ENCODE results near the gene SLCO1B1.

SLCO1B1 gene

DNA sequence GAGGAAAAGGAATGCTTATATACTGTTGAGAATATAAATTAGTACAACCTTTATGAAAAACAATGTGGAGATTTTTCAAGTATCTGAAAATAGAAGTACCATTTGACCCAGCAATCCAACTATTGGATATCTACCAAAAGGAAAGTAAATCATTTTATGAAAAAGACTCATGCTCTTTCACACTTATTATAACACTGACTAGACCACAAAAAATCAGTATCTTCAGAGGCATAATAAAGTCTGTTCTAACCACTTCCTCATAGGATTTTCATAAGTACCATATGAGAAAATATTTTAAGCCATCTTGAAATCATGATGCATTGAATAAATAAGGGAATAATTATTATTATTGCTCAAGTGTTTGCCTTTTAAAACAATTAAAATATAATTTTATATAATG is 90.8 kb downstream of the SLCO1B1 start:
- DNase-seq (ENCODE audit: low read depth): no peak

DNA sequence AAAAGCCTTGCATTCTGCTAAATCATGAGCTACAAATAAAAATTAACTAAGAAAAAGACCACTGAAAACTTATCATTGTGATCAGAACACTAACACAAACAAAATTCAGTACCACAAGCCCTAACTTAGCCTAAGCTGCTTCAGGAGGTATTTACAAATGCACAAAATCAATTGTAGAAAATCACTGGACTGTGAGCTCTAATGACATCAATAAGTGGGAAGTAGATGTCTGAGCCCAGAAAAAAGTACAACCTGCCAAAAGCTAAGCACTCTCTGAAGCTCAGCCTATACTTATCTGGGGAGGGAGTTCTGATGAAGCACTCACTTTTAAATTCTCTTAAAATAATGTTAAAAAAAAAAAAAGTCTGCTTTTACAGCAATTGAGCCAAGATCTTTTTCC is 92.9 kb downstream of the SLCO1B1 start:
- DNase-seq (ENCODE audit: low read depth): no peak

DNA sequence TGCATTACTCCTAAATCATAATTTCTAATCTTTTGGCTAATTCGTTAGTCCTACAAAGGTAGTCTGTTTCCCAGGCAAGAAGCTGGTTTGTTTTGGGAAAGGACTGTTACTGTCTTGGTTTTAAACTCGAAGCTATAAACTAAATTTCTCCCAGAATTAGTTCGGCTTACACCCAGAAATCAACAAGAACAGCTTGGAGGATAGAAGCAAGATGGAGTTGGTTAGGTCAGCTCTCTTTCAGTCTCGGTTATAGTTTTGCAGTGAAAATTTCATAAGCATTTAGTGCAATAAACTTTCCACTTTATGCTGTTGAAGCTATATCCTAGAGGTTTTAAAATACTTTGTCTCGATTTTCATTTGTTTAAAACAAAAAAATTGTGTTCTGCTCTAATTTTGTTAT is 103.4 kb downstream of the SLCO1B1 start:
- DNase-seq (ENCODE audit: low read depth): no peak

DNA sequence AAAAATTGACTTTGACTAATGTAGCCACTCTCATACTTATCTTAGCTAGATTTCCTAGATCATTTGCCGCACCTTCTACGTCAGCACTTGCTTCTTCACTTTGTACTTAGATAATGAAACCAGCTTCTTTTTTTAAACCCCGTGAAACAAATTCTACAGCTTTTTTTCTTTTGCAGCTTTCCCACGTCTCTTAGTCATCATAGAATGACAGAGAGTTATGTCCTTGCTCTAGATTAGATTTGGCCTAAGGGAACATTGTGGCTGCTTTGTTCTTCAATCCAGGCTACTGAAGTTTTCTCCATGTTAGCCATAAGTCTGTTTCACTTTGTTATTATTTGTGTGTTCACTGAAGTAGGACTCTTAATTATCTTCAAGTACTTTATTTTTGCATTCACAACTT is 108.9 kb downstream of the SLCO1B1 start:
- DNase-seq (ENCODE audit: low read depth): no peak

DNA sequence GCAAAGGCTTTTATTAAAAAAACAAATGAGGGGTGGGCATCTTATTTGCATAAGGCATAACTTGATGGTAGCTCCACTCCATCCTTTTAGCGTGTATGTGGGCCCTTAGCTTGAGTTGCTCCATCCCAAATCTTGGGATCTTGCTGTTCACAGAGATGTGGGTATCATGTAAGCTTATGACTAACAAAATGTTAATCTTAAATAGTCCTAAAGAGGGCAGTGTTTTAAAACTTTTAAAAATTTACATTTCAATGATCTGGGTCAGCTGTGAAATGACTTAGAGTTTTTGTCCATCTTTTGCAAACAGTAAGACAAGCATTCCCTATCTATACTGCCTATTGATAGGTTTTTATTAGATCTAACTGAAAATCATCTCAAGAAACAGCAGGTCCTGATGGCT is 117.7 kb downstream of the SLCO1B1 start:
- DNase-seq (ENCODE audit: low read depth): no peak

DNA sequence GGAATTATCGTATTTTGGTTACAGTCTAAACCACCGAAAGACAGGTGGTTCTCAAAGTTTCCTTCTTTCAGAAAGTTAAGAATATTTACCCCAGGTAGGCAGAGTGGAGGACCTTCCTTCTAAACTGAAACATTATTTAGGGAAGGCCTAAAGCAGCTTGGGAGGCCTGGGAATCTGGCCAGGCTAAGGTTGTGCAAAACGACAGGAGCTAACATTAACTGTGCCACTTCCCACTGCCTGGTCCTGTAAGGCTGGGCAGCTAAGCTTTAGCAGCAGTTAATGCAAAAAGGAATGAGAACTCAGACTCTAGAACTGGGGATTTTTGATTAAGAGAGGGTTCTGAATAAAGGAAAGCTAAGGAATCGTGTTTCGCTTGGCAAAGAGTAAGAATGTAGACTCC is 121.1 kb downstream of the SLCO1B1 start:
- no peak for DNase-seq (ENCODE audit: low read depth)

DNA sequence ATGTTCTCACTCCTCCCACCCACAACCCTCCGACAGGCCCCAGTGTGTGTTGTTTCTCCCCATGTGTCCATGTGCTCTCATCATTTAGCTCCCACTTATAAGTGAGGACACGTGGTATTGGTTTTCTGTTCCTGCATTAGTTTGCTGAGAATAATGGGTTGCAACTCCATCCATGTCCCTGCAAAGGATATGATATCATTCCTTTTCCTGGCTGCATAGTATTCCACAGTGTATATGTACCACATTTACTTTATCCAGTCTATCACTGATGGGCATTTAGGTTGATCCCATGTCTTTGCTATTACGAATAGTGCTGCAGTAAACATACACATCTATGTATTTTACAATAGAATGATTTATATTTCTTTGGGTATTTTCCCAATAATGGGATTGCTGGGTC is 126.2 kb downstream of the SLCO1B1 start:
- DNase-seq (ENCODE audit: low read depth): no peak

DNA sequence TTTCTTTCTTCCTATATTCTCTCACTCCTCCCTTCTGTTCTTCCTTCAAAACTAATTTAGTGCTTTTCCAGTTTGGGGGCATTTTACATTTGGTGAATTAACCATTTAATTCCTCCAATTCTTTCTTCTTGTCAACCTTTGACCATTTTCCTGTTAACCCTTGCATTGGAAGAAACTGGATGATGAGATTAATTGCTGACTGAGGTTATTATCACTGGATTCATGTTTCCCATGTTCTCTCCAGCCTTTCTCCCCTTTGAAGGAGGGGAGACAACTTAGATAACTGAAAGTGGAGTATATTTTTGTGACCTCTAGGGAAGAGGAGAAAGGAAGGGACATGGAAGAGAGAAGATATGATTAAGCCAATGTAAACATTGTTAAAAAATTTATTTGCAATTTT is 133.2 kb downstream of the SLCO1B1 start:
- no peak for DNase-seq (ENCODE audit: low read depth)

DNA sequence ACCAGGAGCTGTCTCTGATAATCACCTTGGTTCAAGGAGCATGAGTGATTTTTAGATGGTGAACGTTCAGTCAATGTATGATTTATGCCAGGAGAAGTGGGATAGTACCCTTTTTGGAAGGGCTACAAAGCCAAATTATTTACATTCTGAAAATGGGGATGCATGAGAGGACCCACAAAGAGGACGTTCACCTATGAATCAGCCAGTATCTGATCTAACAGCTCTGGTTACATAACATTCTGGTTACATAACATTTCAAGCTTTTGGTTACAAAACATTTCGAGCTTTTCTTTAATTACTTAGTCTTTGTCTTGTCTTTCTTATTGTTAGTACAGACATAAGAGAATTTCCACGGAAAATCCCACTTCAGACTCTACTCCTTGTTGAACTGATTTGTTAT is 134.9 kb downstream of the SLCO1B1 start:
- DNase-seq (ENCODE audit: low read depth): no peak

DNA sequence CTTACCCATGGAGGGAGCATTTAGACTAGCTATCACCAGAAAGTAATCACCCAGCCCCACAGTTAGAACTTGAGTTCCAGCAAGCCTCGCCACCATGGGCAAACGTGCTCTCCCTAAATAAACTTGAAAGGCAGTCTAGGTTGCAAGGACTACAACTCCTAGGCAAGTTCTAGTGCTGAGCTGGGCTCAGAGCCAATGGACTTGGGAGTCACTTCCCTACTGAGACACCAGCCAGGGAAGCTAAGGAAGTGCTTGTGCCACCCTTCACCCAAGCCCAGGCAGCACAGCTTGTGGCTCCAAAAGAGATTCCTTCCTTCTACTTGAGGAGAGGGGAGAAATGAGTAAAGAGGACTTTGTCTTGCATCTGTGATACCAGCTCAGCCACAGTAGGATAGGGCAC is 145.8 kb downstream of the SLCO1B1 start:
- no peak for DNase-seq (ENCODE audit: low read depth)

All from T-helper 22 cell (primary cell).